ENCODE results near the gene SLC22A4. TPM values are rescaled to one million over a fixed set of nuclear protein-coding genes. Genes with fewer than 3 reads are reported as not detected.
A peak's percentile ranks its signal among the peaks of the same experiment; 100 is the strongest.

The SLC22A4 gene
- total and polyA plus RNA-seq, 2 of the 8 experiments (the other 6 are each of a cell fraction or from before 2014, with no cell fraction given) = 0.45 to 0.60 TPM

DNA sequence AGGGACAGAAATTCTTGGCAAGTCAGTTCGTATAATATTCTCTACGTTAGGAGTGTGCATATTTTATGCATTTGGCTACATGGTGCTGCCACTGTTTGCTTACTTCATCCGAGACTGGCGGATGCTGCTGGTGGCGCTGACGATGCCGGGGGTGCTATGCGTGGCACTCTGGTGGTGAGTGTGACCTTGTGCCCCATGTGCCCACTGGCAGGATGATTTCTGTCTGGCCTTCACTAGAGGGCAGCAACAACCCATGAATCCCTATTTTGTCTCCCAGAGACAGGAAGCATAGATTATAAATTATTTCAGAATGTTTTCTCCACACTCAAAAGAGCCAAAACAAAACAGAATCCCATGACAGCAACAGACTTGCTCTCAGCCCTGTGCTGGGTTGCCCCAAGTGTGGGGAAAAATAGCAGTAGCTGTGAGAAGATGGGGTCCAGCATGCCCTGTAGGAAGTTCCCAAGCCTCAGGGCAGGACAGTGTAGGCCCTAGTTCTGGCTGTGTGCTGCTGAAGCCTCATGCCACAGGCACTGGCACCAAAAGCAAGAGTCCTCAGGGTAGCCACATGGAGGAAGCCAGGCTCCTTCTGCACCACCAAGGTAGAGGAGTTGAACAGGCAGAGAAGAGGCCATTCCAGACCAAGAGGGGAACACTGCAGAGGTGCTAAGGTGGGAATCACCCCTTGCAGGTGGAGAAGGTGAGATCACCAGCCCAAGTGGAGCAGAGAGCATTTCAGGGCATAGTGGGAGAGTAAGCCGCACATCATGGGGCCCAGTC, 91.3 kb downstream of the SLC22A4 start (continued):
- no peak for TF ChIP-seq TEAD4 (IDR thresholded peaks at IDR 0.05; ENCODE audit: low read depth, low read length)
- TF ChIP-seq CTCF (IDR thresholded peaks at IDR 0.05; ENCODE audit: control extremely low read depth in 1 of 3, insufficient read depth in 1 of 3, low read depth in 1 of 3, low read length in 3 of 3) = peak; percentile 69 to 73 (median 69)
- TF ChIP-seq HDAC6 (IDR thresholded peaks at IDR 0.05; ENCODE audit: low read depth, low read length) = no peak

All from H1 (cell line).